ENCODE measurements around the gene IL23R.

Gene IL23R

GRCh38 chr1:67304023-67304422 is 137.8 kb downstream of the IL23R start:
- no peaks in the 10 kb centered on the region for H4K20me1 ChIP-seq (ENCODE audit: insufficient read depth, low read length)
- no peak overlapping the region for H3K9ac ChIP-seq (ENCODE audit: low read length)
- H3K9me3 ChIP-seq (ENCODE audit: low read length), result no peaks in the 10 kb centered on the region
- no peak overlapping the region for H3K4me3 ChIP-seq (ENCODE audit: low read depth, low read length, poor library complexity, severe bottlenecking)
- no peaks in the 10 kb centered on the region for H3K36me3 ChIP-seq (ENCODE audit: insufficient read depth, low read length)
- no peaks in the 10 kb centered on the region for H3K27me3 ChIP-seq (ENCODE audit: insufficient read depth, low read length)
- H3K27ac ChIP-seq (ENCODE audit: low read depth, low read length, poor library complexity, severe bottlenecking), result no peak overlapping the region
- TF ChIP-seq EZH2 (IDR thresholded peaks at IDR 0.05; ENCODE audit: borderline replicate concordance, low read length), result no peak
- TF ChIP-seq CTCF (IDR thresholded peaks at IDR 0.05; ENCODE audit: low read length), result no peak
- no peaks in the 10 kb centered on the region for H3K79me2 ChIP-seq (ENCODE audit: insufficient read depth, low read length)
- no peaks in the 10 kb centered on the region for H3F3A ChIP-seq (ENCODE audit: insufficient read depth, low read length)
- no peak overlapping the region for H3K4me2 ChIP-seq (ENCODE audit: low read length)
- no peaks in the 10 kb centered on the region for H3K4me1 ChIP-seq (ENCODE audit: insufficient read depth, low read length, severe bottlenecking)
- no peaks in the 10 kb centered on the region for H3K9me2 ChIP-seq (ENCODE audit: low read depth, low read length)
- H2AFZ ChIP-seq (ENCODE audit: low read length), result no peak overlapping the region

GRCh38 chr1:67306547-67306946 is 140.3 kb downstream of the IL23R start:
- TF ChIP-seq CTCF (IDR thresholded peaks at IDR 0.05; ENCODE audit: low read length), result no peak
- TF ChIP-seq EZH2 (IDR thresholded peaks at IDR 0.05; ENCODE audit: borderline replicate concordance, low read length), result no peak
- no peaks in the 10 kb centered on the region for H3F3A ChIP-seq (ENCODE audit: insufficient read depth, low read length)
- no peaks in the 10 kb centered on the region for H3K9me2 ChIP-seq (ENCODE audit: low read depth, low read length)
- no peak overlapping the region for H3K4me2 ChIP-seq (ENCODE audit: low read length)
- H3K27me3 ChIP-seq (ENCODE audit: insufficient read depth, low read length), result no peaks in the 10 kb centered on the region
- H3K9me3 ChIP-seq (ENCODE audit: low read length), result no peaks in the 10 kb centered on the region
- H4K20me1 ChIP-seq (ENCODE audit: insufficient read depth, low read length), result no peaks in the 10 kb centered on the region
- no peak overlapping the region for H3K4me3 ChIP-seq (ENCODE audit: low read depth, low read length, poor library complexity, severe bottlenecking)
- no peak overlapping the region for H2AFZ ChIP-seq (ENCODE audit: low read length)
- no peak overlapping the region for H3K27ac ChIP-seq (ENCODE audit: low read depth, low read length, poor library complexity, severe bottlenecking)
- no peaks in the 10 kb centered on the region for H3K4me1 ChIP-seq (ENCODE audit: insufficient read depth, low read length, severe bottlenecking)
- H3K79me2 ChIP-seq (ENCODE audit: insufficient read depth, low read length), result no peaks in the 10 kb centered on the region
- no peaks in the 10 kb centered on the region for H3K36me3 ChIP-seq (ENCODE audit: insufficient read depth, low read length)
- H3K9ac ChIP-seq (ENCODE audit: low read length), result no peak overlapping the region

- Histone ChIP-seq H3K4me2 (ENCODE audit: low read length) (no peak within 1 kb of the TSS), H3K27ac (ENCODE audit: low read depth, low read length, poor library complexity, severe bottlenecking) (no peak within 1 kb of the TSS), H2AFZ (ENCODE audit: low read length) (no peak within 1 kb of the TSS)
These were observed 141.2 kb downstream of the IL23R start, which contains the start of gene IL12RB2 for GRCh38 chr1:67307251-67308060. Gene IL12RB2, plus strand, starts transcription at chr1:67307873. Its CDS starts 12,496 bp downstream, at chr1:67320369.

More at GRCh38 chr1:67307251-67308060, 141.2 kb downstream of the IL23R start, which contains the start of gene IL12RB2:
- TF ChIP-seq CTCF (IDR thresholded peaks at IDR 0.05; ENCODE audit: low read length), result no peak
- TF ChIP-seq EZH2 (IDR thresholded peaks at IDR 0.05; ENCODE audit: borderline replicate concordance, low read length), result no peak
- H3K9me3 ChIP-seq (ENCODE audit: low read length), result no peaks in the 10 kb centered on the region
- H3K9ac ChIP-seq (ENCODE audit: low read length), result no peak within 1 kb of the TSS
- H3K27me3 ChIP-seq (ENCODE audit: insufficient read depth, low read length), result no peaks in the 10 kb centered on the region
- H4K20me1 ChIP-seq (ENCODE audit: insufficient read depth, low read length), result no peaks in the 10 kb centered on the region
- H3K9me2 ChIP-seq (ENCODE audit: low read depth, low read length), result no peaks in the 10 kb centered on the region
- no peaks in the 10 kb centered on the region for H3K36me3 ChIP-seq (ENCODE audit: insufficient read depth, low read length)
- H3K79me2 ChIP-seq (ENCODE audit: insufficient read depth, low read length), result no peaks in the 10 kb centered on the region
- H3K4me1 ChIP-seq (ENCODE audit: insufficient read depth, low read length, severe bottlenecking), result no peaks in the 10 kb centered on the region
- no peak within 1 kb of the TSS for H3K4me3 ChIP-seq (ENCODE audit: low read depth, low read length, poor library complexity, severe bottlenecking)
- no peaks in the 10 kb centered on the region for H3F3A ChIP-seq (ENCODE audit: insufficient read depth, low read length)
